Hepatocyte (in vitro differentiated cells): ENCODE results near the gene SELENOW. TPM values are rescaled to one million over a fixed set of nuclear protein-coding genes. Genes with fewer than 3 reads are reported as not detected.

Source experiments
- DNase-seq: peaks from one replicate; pipeline ENCODE4 v3.0.0-alpha.2; 2016; ENCODE audit warnings: low spot score
- H2AFZ ChIP-seq: fragments of 200-600 bp; sonication (generic); 2 replicates; pipeline ENCODE4 v1.6.0; 2016; ENCODE audit warnings: antibody characterized with exemption, mild to moderate bottlenecking
- H3K27ac ChIP-seq: fragments of 200-600 bp; sonication (generic); 2 replicates; pipeline ENCODE4 v1.5.1; 2016; ENCODE audit warnings: mild to moderate bottlenecking
- H3K27me3 ChIP-seq: fragments of 200-600 bp; sonication (generic); 2 replicates; pipeline ENCODE4 v1.6.1; 2016
- H3K36me3 ChIP-seq: fragments of 200-600 bp; sonication (generic); replicated peaks from 2 replicates; pipeline ENCODE4 v1.5.1; 2016; ENCODE audit warnings: low read depth; ENCODE audit not compliant: insufficient read depth
- H3K4me1 ChIP-seq: fragments of 200-600 bp; sonication (generic); 2 replicates; pipeline ENCODE4 v1.5.1; 2016; ENCODE audit warnings: mild to moderate bottlenecking, moderate library complexity; ENCODE audit not compliant: insufficient read depth
- H3K4me2 ChIP-seq: fragments of 200-600 bp; sonication (generic); 2 replicates; pipeline ENCODE4 v1.6.0; 2016
- H3K4me3 ChIP-seq: fragments of 200-600 bp; sonication (generic); 2 replicates; pipeline ENCODE4 v1.5.1; 2016; ENCODE audit warnings: mild to moderate bottlenecking
- H3K79me2 ChIP-seq: fragments of 200-600 bp; sonication (generic); 2 replicates; pipeline ENCODE4 v1.6.0; 2017; ENCODE audit warnings: mild to moderate bottlenecking
- H3K9me2 ChIP-seq: fragments of 200-600 bp; sonication (generic); replicated peaks from 2 replicates; pipeline ENCODE4 v1.6.0; 2017; ENCODE audit warnings: mild to moderate bottlenecking; ENCODE audit not compliant: insufficient read depth
- H3K9me3 ChIP-seq: fragments of 200-600 bp; sonication (generic); 2 replicates; pipeline ENCODE4 v1.5.1; 2016; ENCODE audit warnings: low read depth, mild to moderate bottlenecking
- H4K20me1 ChIP-seq: fragments of 200-600 bp; sonication (generic); 2 replicates; pipeline ENCODE4 v1.6.0; 2016; ENCODE audit warnings: mild to moderate bottlenecking; ENCODE audit not compliant: insufficient read depth, poor library complexity, severe bottlenecking
- EZH2 ChIP-seq: fragments of 200-600 bp; sonication (generic); IDR thresholded peaks from 2 replicates; pipeline ENCODE4 v1.6.1; 2016; ENCODE audit warnings: antibody characterized with exemption, mild to moderate bottlenecking, borderline replicate concordance
- EZH2phosphoT487 ChIP-seq: fragments of 200-600 bp; sonication (generic); IDR thresholded peaks from one replicate; pipeline ENCODE4 v1.6.1; 2018; ENCODE audit warnings: antibody characterized with exemption, mild to moderate bottlenecking, low read depth, moderate library complexity; ENCODE audit not compliant: unreplicated experiment, severe bottlenecking
- WGBS: methylation state at CpG from one replicate; pipeline ENCODE4 v1.1.6; 2016; ENCODE audit warnings: low lambda C conversion rate; ENCODE audit errors: missing lambda C conversion rate; 5-methylcytosine and 5-hydroxymethylcytosine counted together
- polyA plus RNA-seq: library from polyadenylated mRNA; unstranded; fragments of >200 nt; fragmentation: Nextera tagmentation; extraction: Ambion mirVana; gene quantifications from 2 replicates; pipeline ENCODE4 v1.2.1, GENCODE V29; 2016
- total RNA-seq: library from RNA; depleted of rRNA; stranded (reverse); fragments of >200 nt; gene quantifications from 2 replicates; pipeline ENCODE4 v1.2.3, GENCODE V29; 2014
- TF ChIP-seq, protein P1 (sequence below): fragments of 200-600 bp; sonication (generic); IDR thresholded peaks from 2 replicates; pipeline ENCODE4 v1.5.1; 2016; ENCODE audit warnings: antibody characterized with exemption, mild to moderate bottlenecking; ENCODE audit not compliant: poor library complexity

Gene SELENOW
- total and polyA plus RNA-seq, 2 experiments from 2014 or later = 140 to 217 TPM

DNA sequence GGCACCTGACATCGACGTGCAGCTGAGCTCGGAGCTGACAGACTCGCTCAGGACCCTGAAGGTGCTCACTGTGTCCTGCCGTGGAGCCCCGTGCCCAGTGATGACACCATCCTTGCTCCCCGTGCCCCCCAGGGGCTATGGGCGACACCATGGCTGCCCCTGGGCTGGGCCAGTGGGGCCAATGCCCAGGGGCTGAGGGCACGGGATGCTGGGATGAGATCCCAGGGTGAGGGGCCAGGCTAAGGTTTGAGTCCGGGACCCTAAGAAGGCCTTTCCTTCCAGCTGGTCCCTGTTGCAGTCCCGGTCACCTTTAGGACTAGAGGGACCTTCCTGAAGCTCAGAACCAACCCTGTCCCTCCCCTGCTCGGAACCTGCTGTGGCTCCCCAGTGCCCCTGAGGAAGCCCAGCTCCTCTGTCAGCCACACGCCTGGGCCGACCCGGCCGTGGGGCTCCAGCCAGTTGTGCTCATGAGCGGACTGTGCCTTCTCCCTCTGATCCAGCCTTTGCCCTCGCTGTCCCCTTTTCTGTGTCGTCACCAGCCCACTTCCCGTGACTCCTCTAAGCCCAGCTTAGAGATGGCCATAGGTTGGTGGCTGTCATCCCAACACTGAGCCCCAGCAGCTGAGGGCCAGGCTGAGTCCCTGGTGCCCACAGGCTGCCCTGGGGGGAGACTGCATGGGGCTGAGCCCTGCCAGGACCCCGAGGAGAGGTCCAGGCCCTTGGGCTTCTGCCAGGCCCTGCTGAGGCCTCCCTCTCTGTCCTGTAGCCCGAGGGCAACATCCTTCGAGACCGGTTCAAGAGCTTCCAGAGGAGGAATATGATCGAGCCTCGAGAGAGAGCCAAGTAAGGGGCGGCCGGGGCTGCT lies 22.5 kb upstream of the SELENOW start:
- Histone ChIP-seq H2AFZ (no peak overlapping the region), H3K4me1 (peaks cover 5% of the 10 kb centered on the region), H3K79me2 (no peaks in the 10 kb centered on the region), H3K27me3 (no peaks in the 10 kb centered on the region), H3K4me3 (no peak overlapping the region), H3K9me3 (no peaks in the 10 kb centered on the region), H3K27ac (no peak overlapping the region), H3K4me2 (no peak overlapping the region), H3K36me3 (peaks cover 3% of the 10 kb centered on the region), H3K9me2 (no peaks in the 10 kb centered on the region), H4K20me1 (no peaks in the 10 kb centered on the region)
- no peak for DNase-seq
- WGBS = 95% methylated on average over 27 of the region's 28 CpGs
- TF ChIP-seq, protein P1, sequence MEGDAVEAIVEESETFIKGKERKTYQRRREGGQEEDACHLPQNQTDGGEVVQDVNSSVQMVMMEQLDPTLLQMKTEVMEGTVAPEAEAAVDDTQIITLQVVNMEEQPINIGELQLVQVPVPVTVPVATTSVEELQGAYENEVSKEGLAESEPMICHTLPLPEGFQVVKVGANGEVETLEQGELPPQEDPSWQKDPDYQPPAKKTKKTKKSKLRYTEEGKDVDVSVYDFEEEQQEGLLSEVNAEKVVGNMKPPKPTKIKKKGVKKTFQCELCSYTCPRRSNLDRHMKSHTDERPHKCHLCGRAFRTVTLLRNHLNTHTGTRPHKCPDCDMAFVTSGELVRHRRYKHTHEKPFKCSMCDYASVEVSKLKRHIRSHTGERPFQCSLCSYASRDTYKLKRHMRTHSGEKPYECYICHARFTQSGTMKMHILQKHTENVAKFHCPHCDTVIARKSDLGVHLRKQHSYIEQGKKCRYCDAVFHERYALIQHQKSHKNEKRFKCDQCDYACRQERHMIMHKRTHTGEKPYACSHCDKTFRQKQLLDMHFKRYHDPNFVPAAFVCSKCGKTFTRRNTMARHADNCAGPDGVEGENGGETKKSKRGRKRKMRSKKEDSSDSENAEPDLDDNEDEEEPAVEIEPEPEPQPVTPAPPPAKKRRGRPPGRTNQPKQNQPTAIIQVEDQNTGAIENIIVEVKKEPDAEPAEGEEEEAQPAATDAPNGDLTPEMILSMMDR = no peak
- TF ChIP-seq EZH2 (no peak), EZH2phosphoT487 (no peak)

DNA sequence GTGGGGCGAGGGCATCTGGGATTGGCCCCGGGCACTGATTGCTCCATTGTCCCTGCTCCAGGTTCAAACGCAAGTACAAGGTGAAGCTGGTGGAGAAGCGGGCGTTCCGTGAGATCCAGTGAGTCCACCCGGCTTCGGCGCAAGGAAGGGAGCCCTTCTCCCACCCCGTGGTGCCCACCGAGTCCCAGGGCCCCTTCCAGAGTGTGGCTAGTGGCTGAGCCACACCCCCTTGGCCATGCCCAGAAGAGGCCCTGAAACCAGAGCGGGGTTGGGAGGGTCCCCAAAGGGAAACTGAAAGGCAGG lies 21.9 kb upstream of the SELENOW start:
- peaks cover 5% of the 10 kb centered on the region for H3K4me1 ChIP-seq
- no peak overlapping the region for H3K4me3 ChIP-seq
- no peaks in the 10 kb centered on the region for H3K9me3 ChIP-seq
- no peak for DNase-seq
- H3K79me2 ChIP-seq = no peaks in the 10 kb centered on the region
- TF ChIP-seq EZH2phosphoT487 = no peak
- no peak for TF ChIP-seq EZH2
- TF ChIP-seq, protein P1 = no peak
- 94% methylated on average over 6 of the region's 12 CpGs for WGBS
- no peaks in the 10 kb centered on the region for H4K20me1 ChIP-seq
- no peak overlapping the region for H2AFZ ChIP-seq
- no peaks in the 10 kb centered on the region for H3K27me3 ChIP-seq
- H3K4me2 ChIP-seq = no peak overlapping the region
- no peaks in the 10 kb centered on the region for H3K9me2 ChIP-seq
- H3K27ac ChIP-seq = no peak overlapping the region
- peaks cover 3% of the 10 kb centered on the region for H3K36me3 ChIP-seq

DNA sequence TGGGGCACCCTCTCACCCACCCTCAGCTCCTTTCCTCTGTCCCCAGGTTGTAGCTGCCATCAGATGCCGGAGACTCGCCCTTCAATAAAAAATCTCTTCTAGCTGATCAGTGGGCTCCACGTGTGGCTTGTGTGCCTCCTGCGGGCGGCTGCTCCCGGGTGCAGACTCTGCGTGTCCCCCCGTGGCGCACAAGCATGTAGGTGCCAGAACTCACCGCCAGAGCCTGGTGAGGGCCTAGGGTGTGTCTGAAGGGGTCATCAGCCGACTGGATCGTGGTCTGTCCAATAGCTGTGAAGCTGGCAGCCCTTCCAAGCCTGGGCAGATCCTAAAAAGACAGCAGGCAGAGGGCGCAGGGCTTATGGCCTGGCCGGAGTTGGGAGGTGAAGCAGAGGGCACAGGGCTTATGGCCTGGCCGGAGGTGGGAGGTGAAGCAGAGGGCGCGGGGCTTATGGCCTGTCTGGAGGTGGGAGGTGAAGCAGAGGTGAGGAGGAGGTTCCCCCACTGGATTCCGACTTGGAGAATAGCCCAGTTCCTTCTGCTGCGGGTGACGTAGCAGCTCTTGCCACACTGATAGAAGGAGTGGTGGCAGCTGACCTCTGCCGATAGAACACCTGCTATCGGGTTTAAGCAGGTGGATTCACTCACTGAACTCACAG lies 21.4 kb upstream of the SELENOW start:
- Histone ChIP-seq H3K27ac (peak overlapping the region; percentile 30), H3K9me3 (no peaks in the 10 kb centered on the region), H3K36me3 (peaks cover 3% of the 10 kb centered on the region), H3K79me2 (no peaks in the 10 kb centered on the region), H4K20me1 (no peaks in the 10 kb centered on the region), H3K27me3 (no peaks in the 10 kb centered on the region), H3K4me2 (no peak overlapping the region), H2AFZ (no peak overlapping the region), H3K4me3 (no peak overlapping the region), H3K9me2 (no peaks in the 10 kb centered on the region), H3K4me1 (peaks cover 5% of the 10 kb centered on the region)
- TF ChIP-seq EZH2 = no peak
- no peak for TF ChIP-seq EZH2phosphoT487
- TF ChIP-seq, protein P1 = no peak
- whole genome bisulfite sequencing = 95% methylated on average over 22 of the region's 22 CpGs
- DNase-seq = no peak
